EH (cell line): ENCODE results near the gene MRPL18.
"Not testable (repeated sequence)": the region's sequence is repeated elsewhere in the genome, so short reads cannot be mapped to it uniquely, and the experiment has no call there.

Experiments used
- DNase-seq: peaks from one replicate; pipeline ENCODE4 v3.0.0-alpha.2; 2015; ENCODE audit warnings: low read depth

The MRPL18 gene

GRCh38 chr6:159817951-159818739, 27.9 kb downstream of the MRPL18 start:
- DNase-seq = no peak

GRCh38 chr6:159819098-159819497, 28.8 kb downstream of the MRPL18 start:
- DNase-seq = no peak

GRCh38 chr6:159819932-159820640, 29.8 kb downstream of the MRPL18 start:
- DNase-seq = peak; percentile 6

GRCh38 chr6:159821122-159821521, 30.9 kb downstream of the MRPL18 start:
- no peak for DNase-seq

- no peak for DNase-seq
Observed at GRCh38 chr6:159821726-159822125, 31.5 kb downstream of the MRPL18 start.

- no peak for DNase-seq
Observed at GRCh38 chr6:159823953-159824352, 33.7 kb downstream of the MRPL18 start.

GRCh38 chr6:159824690-159825089, 34.4 kb downstream of the MRPL18 start:
- not testable (repeated sequence) for DNase-seq

- DNase-seq = no peak
Observed at GRCh38 chr6:159826004-159826403, 35.7 kb downstream of the MRPL18 start.

- no peak for DNase-seq
Observed at GRCh38 chr6:159826968-159827647, 36.8 kb downstream of the MRPL18 start.

- DNase-seq = peak; percentile 74
Observed at GRCh38 chr6:159828074-159828473, 37.8 kb downstream of the MRPL18 start.

- DNase-seq = peak; percentile 66
Observed at GRCh38 chr6:159829526-159829925, 39.3 kb downstream of the MRPL18 start.

GRCh38 chr6:159830501-159831372, 40.5 kb downstream of the MRPL18 start:
- peak; percentile 3 for DNase-seq

GRCh38 chr6:159831373-159831679, 41.1 kb downstream of the MRPL18 start:
- DNase-seq = no peak

- peak; percentile 29 for DNase-seq
Observed at GRCh38 chr6:159832946-159833345, 42.7 kb downstream of the MRPL18 start.

- DNase-seq = peak; percentile 92
Observed at GRCh38 chr6:159833556-159833955, 43.3 kb downstream of the MRPL18 start.

GRCh38 chr6:159833997-159834603, 43.8 kb downstream of the MRPL18 start:
- DNase-seq = no peak

GRCh38 chr6:159836718-159837490, 46.6 kb downstream of the MRPL18 start:
- no peak for DNase-seq

GRCh38 chr6:159837511-159837910, 47.2 kb downstream of the MRPL18 start:
- no peak for DNase-seq

GRCh38 chr6:159838020-159838744, 47.9 kb downstream of the MRPL18 start:
- no peak for DNase-seq

GRCh38 chr6:159842035-159842434, 51.8 kb downstream of the MRPL18 start:
- DNase-seq = peak; percentile 25
